ENCODE results near the gene SLC6A12. TPM values are rescaled to one million over a fixed set of nuclear protein-coding genes. Genes with fewer than 3 reads are reported as not detected.

The SLC6A12 gene
- total and polyA plus RNA-seq, 11 donors = 0.11 to 3.8 (median 0.86) TPM; not detected in 1

DNA sequence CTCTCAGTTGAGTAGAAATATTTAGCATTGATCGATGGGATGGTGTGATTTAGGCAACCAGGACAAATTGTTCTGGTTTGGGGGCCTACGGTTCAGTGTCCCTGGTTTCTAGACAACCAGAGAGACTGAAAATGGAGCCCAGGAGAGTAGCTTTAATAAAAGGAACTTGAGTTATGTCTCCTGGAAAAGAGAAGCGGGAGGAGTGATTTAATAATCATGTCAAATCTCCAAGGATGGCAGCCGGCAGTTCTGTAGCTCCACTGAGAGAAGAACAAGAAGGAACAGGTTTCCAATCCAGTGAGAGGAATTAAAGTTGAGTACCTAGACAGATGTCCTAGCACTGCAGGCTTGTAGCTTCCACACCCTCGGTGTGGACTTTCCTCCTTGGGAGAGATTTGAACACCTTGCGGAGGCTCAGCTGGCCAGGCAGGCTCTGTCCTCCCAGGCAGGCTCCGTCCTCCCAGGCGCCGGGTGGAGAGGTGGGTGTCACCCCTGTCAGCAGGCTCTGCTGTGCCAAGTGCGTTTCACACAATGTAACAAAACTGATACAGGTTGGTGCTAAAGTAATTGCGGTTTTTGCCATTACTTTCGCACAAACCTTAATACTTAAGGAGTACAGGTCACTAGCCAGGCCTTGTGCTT lies 45.9 kb downstream of the SLC6A12 start:
- peak overlapping the region in 1 of 12 donors; percentile 47 for H3K27ac ChIP-seq
- ATAC-seq (no peak), DNase-seq (peak in 1 of 5 donors; percentile 24)
- H3K9me3 ChIP-seq = no peaks in the 10 kb centered on the region
- intact Hi-C loops (cut with DNase I) = no loop called here
- no peak overlapping the region for H3K4me3 ChIP-seq
- peaks cover 0 to 46% (median 23%) of the 10 kb centered on the region in 12 donors for H3K4me1 ChIP-seq
- TF ChIP-seq, protein P1, sequence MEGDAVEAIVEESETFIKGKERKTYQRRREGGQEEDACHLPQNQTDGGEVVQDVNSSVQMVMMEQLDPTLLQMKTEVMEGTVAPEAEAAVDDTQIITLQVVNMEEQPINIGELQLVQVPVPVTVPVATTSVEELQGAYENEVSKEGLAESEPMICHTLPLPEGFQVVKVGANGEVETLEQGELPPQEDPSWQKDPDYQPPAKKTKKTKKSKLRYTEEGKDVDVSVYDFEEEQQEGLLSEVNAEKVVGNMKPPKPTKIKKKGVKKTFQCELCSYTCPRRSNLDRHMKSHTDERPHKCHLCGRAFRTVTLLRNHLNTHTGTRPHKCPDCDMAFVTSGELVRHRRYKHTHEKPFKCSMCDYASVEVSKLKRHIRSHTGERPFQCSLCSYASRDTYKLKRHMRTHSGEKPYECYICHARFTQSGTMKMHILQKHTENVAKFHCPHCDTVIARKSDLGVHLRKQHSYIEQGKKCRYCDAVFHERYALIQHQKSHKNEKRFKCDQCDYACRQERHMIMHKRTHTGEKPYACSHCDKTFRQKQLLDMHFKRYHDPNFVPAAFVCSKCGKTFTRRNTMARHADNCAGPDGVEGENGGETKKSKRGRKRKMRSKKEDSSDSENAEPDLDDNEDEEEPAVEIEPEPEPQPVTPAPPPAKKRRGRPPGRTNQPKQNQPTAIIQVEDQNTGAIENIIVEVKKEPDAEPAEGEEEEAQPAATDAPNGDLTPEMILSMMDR (IDR thresholded peaks at IDR 0.05) = no peak
- H3K27me3 ChIP-seq = no peaks in the 10 kb centered on the region
- peaks cover 0 to 14% (median 0%) of the 10 kb centered on the region in 9 donors for H3K36me3 ChIP-seq
- 86 to 92% (median 88%) methylated on average over 12 of the region's 12 CpGs for WGBS, 4 donors

DNA sequence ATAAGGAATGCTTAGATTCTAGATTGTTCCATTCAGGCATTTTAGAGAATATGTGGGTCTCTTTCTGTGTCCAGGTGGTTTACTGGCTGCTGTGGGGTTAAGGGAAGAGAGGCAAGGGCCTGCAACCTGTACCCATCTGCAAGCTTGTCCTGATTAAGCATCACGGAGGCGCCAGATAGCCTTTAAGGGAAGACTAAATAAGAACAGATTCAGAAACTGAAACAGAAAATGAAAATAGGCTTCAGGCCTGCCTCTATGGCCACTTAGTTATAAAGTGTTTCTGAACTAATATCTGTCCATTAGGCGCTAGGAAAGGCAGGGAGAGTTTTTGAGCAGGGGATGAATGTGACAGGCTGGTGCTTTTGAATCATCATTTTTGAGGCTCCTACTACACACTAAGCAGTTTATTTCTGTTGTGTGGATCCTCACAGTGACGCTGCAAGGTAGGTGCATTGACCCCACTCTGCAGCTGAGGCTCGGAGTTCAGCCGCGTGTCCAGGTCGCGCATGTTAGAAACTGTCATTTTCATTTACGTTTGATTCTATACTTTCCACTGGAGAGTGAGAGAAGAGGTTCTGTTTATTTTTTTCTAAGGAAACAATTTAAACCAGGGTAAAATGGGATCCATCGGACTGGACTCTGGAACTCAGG lies 47.4 kb downstream of the SLC6A12 start:
- no peak for ATAC-seq
- H3K27me3 ChIP-seq = no peaks in the 10 kb centered on the region
- peak in 1 of 5 donors; percentile 20 for DNase-seq
- H3K9me3 ChIP-seq = no peaks in the 10 kb centered on the region
- H3K4me1 ChIP-seq = peaks cover 0 to 32% (median 11%) of the 10 kb centered on the region in 12 donors
- H3K27ac ChIP-seq = peak overlapping the region in 5 of 12 donors; percentile 21 to 47 (median 38)
- no peak overlapping the region for H3K4me3 ChIP-seq
- intact Hi-C loops (cut with DNase I) = no loop called here
- TF ChIP-seq, protein P1 (IDR thresholded peaks at IDR 0.05) = no peak
- no peak for TF ChIP-seq POLR2A (IDR thresholded peaks at IDR 0.05)
- 77 to 86% (median 78%) methylated on average over 11 of the region's 11 CpGs for WGBS, 4 donors
- peaks cover 0 to 14% (median 0%) of the 10 kb centered on the region in 9 donors for H3K36me3 ChIP-seq

DNA sequence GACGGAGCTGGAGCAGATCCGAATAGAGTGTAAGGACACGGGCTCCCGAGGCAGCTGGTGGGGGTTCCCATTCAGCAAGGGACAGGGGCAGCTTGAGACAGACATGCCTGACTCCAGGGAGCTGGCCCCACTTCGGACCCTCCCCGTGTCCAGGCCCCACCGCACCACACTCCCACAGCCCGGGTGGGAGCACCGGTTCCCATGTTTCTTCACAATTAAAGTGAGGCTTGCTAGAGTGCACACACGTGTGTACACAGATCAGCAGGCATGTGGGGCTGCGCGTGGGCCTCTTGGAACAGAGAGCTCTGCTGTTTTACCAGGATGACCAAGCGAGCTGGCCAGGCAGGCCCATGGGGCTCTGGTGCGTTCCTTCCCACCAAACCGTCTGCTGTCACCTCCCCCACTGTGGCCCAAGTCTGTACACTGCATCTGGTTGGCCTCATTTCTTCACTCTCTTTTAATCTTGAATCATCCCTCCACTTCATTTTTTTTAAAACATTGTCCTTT lies 48.0 kb downstream of the SLC6A12 start:
- H3K9me3 ChIP-seq = no peaks in the 10 kb centered on the region
- DNase-seq = peak in 1 of 5 donors; percentile 39
- no peak for ATAC-seq
- H3K4me3 ChIP-seq = no peak overlapping the region
- H3K27me3 ChIP-seq = no peaks in the 10 kb centered on the region
- WGBS, 4 donors = 92 to 94% (median 94%) methylated on average over 15 of the region's 15 CpGs
- H3K4me1 ChIP-seq = peaks cover 0 to 30% (median 10%) of the 10 kb centered on the region in 12 donors
- TF ChIP-seq, protein P1 (IDR thresholded peaks at IDR 0.05) = no peak
- TF ChIP-seq POLR2A (IDR thresholded peaks at IDR 0.05) = no peak
- intact Hi-C loops (cut with DNase I) = no loop called here
- H3K36me3 ChIP-seq = peaks cover 0 to 14% (median 0%) of the 10 kb centered on the region in 9 donors
- H3K27ac ChIP-seq = no peak overlapping the region

DNA sequence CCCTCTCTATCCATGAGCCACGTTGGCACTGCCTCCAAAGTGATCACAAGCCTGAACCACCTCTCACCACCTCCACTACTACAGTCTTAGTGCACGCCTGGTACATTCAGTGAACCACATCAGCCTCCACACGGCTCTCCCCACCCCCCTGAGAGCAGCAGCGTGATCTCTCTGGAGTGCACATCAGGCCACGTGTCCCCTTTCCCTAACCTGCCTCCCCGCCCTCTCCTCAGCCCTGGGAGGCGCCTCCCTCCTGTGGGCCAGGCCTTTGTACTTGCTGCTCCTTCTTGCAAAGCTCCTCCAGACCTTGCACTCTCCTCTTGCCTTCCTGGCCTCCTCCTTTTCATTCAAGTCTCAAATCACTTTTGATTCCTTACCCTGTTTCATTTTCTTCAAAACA lies 49.8 kb downstream of the SLC6A12 start:
- Histone ChIP-seq H3K4me1 (peaks cover 0 to 29% (median 8%) of the 10 kb centered on the region in 12 donors), H3K4me3 (no peak overlapping the region)
- no peak for DNase-seq

More for the DNA sequence above, 49.8 kb downstream of the SLC6A12 start:
- 82 to 90% (median 88%) methylated on average over 7 of the region's 7 CpGs for WGBS, 4 donors
- TF ChIP-seq, protein P1 (IDR thresholded peaks at IDR 0.05) = no peak
- no peak for TF ChIP-seq POLR2A (IDR thresholded peaks at IDR 0.05)
- intact Hi-C loops (cut with DNase I) = no loop called here
- H3K27ac ChIP-seq = no peak overlapping the region
- no peak for ATAC-seq
- no peaks in the 10 kb centered on the region for H3K27me3 ChIP-seq
- no peaks in the 10 kb centered on the region for H3K9me3 ChIP-seq
- H3K36me3 ChIP-seq = peaks cover 0 to 14% (median 0%) of the 10 kb centered on the region in 9 donors

All from heart left ventricle (tissue), 16 donors.